Kidney (tissue), 14 donors: ENCODE results near the gene ASCC3. TPM values are rescaled to one million over a fixed set of nuclear protein-coding genes. Genes with fewer than 3 reads are reported as not detected.

Experiments used
- DNase-seq, 5 donors: peaks; one replicate each; pipeline ENCODE4 v3.0.0-alpha.2; 2013 to 2020
- FAIRE-seq: peaks from 2 replicates; lab custom pipeline; 2012; peaks lifted over from hg19 to GRCh38; lab: Jason Lieb, UNC
- H3K27ac ChIP-seq, 2 donors: one replicate each; pipeline ENCODE4 v1.7.0; 2013; ENCODE audit warnings: low read depth in 2 of 2, low read length in 2 of 2, inconsistent platforms in 1 of 2
- H3K27me3 ChIP-seq: one replicate; pipeline ENCODE4 v1.7.1; 2013; ENCODE audit warnings: low read length, inconsistent platforms; ENCODE audit not compliant: control insufficient read depth, insufficient read depth
- H3K36me3 ChIP-seq, 3 donors: one replicate each; pipeline versions ENCODE4 v1.7.0 to v1.7.1; 2013; ENCODE audit warnings: low read length in 3 of 3, control low read depth in 1 of 3, inconsistent platforms in 1 of 3; ENCODE audit not compliant: insufficient read depth in 3 of 3, control insufficient read depth in 2 of 3
- H3K4me1 ChIP-seq, 3 donors: one replicate each; pipeline versions ENCODE4 v1.7.0 to v1.7.1; 2013; ENCODE audit warnings: low read length in 3 of 3, inconsistent platforms in 1 of 3, low read depth in 1 of 3; ENCODE audit not compliant: control insufficient read depth in 2 of 3, insufficient read depth in 2 of 3
- H3K4me3 ChIP-seq, 3 donors: one replicate each; pipeline versions ENCODE4 v1.7.0 to v1.8.1; 2013; ENCODE audit warnings: low read length in 3 of 3, control low read depth in 1 of 3, inconsistent platforms in 1 of 3
- H3K9ac ChIP-seq, 3 donors: one replicate each; pipeline versions ENCODE4 v1.7.0 to v1.7.1; 2013; ENCODE audit warnings: low read length in 3 of 3, control low read depth in 1 of 3, inconsistent platforms in 1 of 3
- H3K9me3 ChIP-seq, 3 donors: one replicate each; pipeline versions ENCODE4 v1.7.0 to v1.7.1; 2013; ENCODE audit warnings: low read length in 3 of 3, control low read depth in 1 of 3, inconsistent platforms in 1 of 3; ENCODE audit not compliant: control insufficient read depth in 2 of 3, insufficient read depth in 1 of 3
- CTCF ChIP-seq: IDR thresholded peaks from 3 replicates; pipeline ENCODE4 v1.5.1; 2012; ENCODE audit warnings: mild to moderate bottlenecking, moderate library complexity, borderline replicate concordance; ENCODE audit not compliant: insufficient read depth; ENCODE audit errors: extremely low read depth
- intact Hi-C: fragments of 100-400 bp; cut with DNase I; formaldehyde crosslinking; loops from one replicate; pipeline ENCODE4 v1.11.1; 2022
- polyA plus RNA-seq: library from polyadenylated mRNA; stranded (reverse); fragments of 350-450 nt; fragmentation: Illumina TruSeq; extraction: RNeasy Lipid Tissue Mini Kit (QIAGEN cat#74804); gene quantifications from one replicate; pipeline ENCODE4 v1.2.3, GENCODE V29; 2014; ENCODE audit warnings: low read depth, low replicate concordance; ENCODE audit not compliant: insufficient read depth
- total RNA-seq: library from RNA; stranded (reverse); fragmentation: NEBNext Ultra II Directional; extraction: Animal tissue kit (Norgen Biotek cat#: 25700); gene quantifications from one replicate; pipeline ENCODE4 v1.2.1, GENCODE V29; 2021
- donor health status: control.
- donor health status: control.
- donor health status: control.
- donor health status: control.
- donor health status: control.
- donor health status: DM: yes; HTN: yes; CAD: no.
- donor health status: Normal renal cell carcinoma (clear cell type).

Gene ASCC3
- total and polyA plus RNA-seq, 2 donors from 2014 or later = 7.7 to 31.7 TPM

- H3K27me3 ChIP-seq = no peaks in the 10 kb centered on the region
- no peaks in the 10 kb centered on the region for H3K9me3 ChIP-seq
- H3K4me3 ChIP-seq = no peak overlapping the region
- H3K27ac ChIP-seq = no peak overlapping the region
- FAIRE-seq (no peak), DNase-seq (no peak)
- no peak for TF ChIP-seq CTCF
- no peak overlapping the region for H3K9ac ChIP-seq
- intact Hi-C loops = no loop called here
- H3K36me3 ChIP-seq = no peaks in the 10 kb centered on the region
- no peaks in the 10 kb centered on the region for H3K4me1 ChIP-seq
Measured at GRCh38 chr6:100701728-100702127, 179.4 kb downstream of the ASCC3 start.

- intact Hi-C loops = no loop called here
- no peaks in the 10 kb centered on the region for H3K9me3 ChIP-seq
- H3K36me3 ChIP-seq = no peaks in the 10 kb centered on the region
- no peaks in the 10 kb centered on the region for H3K4me1 ChIP-seq
- H3K27me3 ChIP-seq = no peaks in the 10 kb centered on the region
- no peak overlapping the region for H3K27ac ChIP-seq
- no peak for TF ChIP-seq CTCF
- no peak overlapping the region for H3K9ac ChIP-seq
- FAIRE-seq (no peak), DNase-seq (no peak)
- no peak overlapping the region for H3K4me3 ChIP-seq
Measured at GRCh38 chr6:100700009-100700408, 181.1 kb downstream of the ASCC3 start.

- Histone ChIP-seq H3K27ac (no peak overlapping the region), H3K9me3 (no peaks in the 10 kb centered on the region), H3K36me3 (no peaks in the 10 kb centered on the region), H3K4me1 (no peaks in the 10 kb centered on the region), H3K9ac (no peak overlapping the region), H3K4me3 (no peak overlapping the region), H3K27me3 (no peaks in the 10 kb centered on the region)
- DNase-seq (no peak), FAIRE-seq (no peak)
- TF ChIP-seq CTCF = no peak
- intact Hi-C loops = no loop called here
Measured at GRCh38 chr6:100695445-100695844, 185.7 kb downstream of the ASCC3 start.

- H3K9me3 ChIP-seq = no peaks in the 10 kb centered on the region
- no peak overlapping the region for H3K9ac ChIP-seq
- no peaks in the 10 kb centered on the region for H3K27me3 ChIP-seq
- DNase-seq (no peak), FAIRE-seq (no peak)
- H3K36me3 ChIP-seq = no peaks in the 10 kb centered on the region
- H3K4me1 ChIP-seq = no peaks in the 10 kb centered on the region
- no peak for TF ChIP-seq CTCF
- H3K27ac ChIP-seq = no peak overlapping the region
- intact Hi-C loops = no loop called here
- H3K4me3 ChIP-seq = no peak overlapping the region
Measured at GRCh38 chr6:100693249-100693927, 187.7 kb downstream of the ASCC3 start.
